B cell (primary cell): ENCODE results near the gene NCOA7.

Experiments
- CTCF ChIP-seq: fragments of 200-600 bp; IDR thresholded peaks from one replicate; pipeline ENCODE4 v1.8.0; 2022; ENCODE audit warnings: antibody characterized with exemption, mild to moderate bottlenecking
- EZH2 ChIP-seq: IDR thresholded peaks from 2 replicates; pipeline ENCODE4 v1.6.1; 2012; ENCODE audit warnings: borderline replicate concordance, low read depth, mild to moderate bottlenecking, moderate library complexity, low read length; ENCODE audit not compliant: insufficient read depth, poor library complexity, severe bottlenecking

- no peak for TF ChIP-seq EZH2
- peak; percentile 5 for TF ChIP-seq CTCF
Measured at GRCh38 chr6:125780540-125781313, 10.0 kb upstream of the NCOA7 start.
